Calu3 (cell line): ENCODE results near the gene ZDHHC4. TPM values are rescaled to one million over a fixed set of nuclear protein-coding genes. Genes with fewer than 3 reads are reported as not detected.

Source experiments
- BruUV-seq: library from RNA; stranded (reverse); fragments of 400-500 nt; replicated peaks from 2 replicates; lab custom pipeline; 2021; lab: Mats Ljungman, UMichigan
- CTCF ChIA-PET: fragments of 300-600 bp; sonication (Branson Sonifier 250); formaldehyde crosslinking; loops from one replicate; lab custom pipeline; 2022; ENCODE audit warnings: antibody characterized with exemption; lab: Charles Lee
- DNase-seq: peaks from one replicate; pipeline ENCODE4 v3.0.0; 2022
- H3K27ac Mint-ChIP-seq: one replicate; pipeline ENCODE4 v1.8.0; 2022; ENCODE audit warnings: mixed read lengths; ENCODE audit not compliant: unreplicated experiment
- H3K27me3 Mint-ChIP-seq: one replicate; pipeline ENCODE4 v1.8.0; 2022; ENCODE audit warnings: mixed read lengths; ENCODE audit not compliant: unreplicated experiment
- H3K36me3 Mint-ChIP-seq: one replicate; pipeline ENCODE4 v1.8.0; 2022; ENCODE audit warnings: mild to moderate bottlenecking, moderate library complexity, mixed read lengths; ENCODE audit not compliant: insufficient read depth, unreplicated experiment
- H3K4me1 Mint-ChIP-seq: one replicate; pipeline ENCODE4 v1.8.0; 2022; ENCODE audit warnings: mild to moderate bottlenecking, low read depth, mixed read lengths; ENCODE audit not compliant: unreplicated experiment
- H3K4me3 Mint-ChIP-seq: one replicate; pipeline ENCODE4 v1.8.0; 2022; ENCODE audit warnings: mild to moderate bottlenecking, low read depth, moderate library complexity, mixed read lengths; ENCODE audit not compliant: unreplicated experiment
- H3K9me3 Mint-ChIP-seq: one replicate; pipeline ENCODE4 v1.8.0; 2022; ENCODE audit warnings: low read depth, mixed read lengths; ENCODE audit not compliant: unreplicated experiment
- intact Hi-C: fragments of 100-400 bp; cut with micrococcal nuclease; formaldehyde crosslinking; loops from one replicate; pipeline ENCODE4 v1.10.0; 2022; ENCODE audit not compliant: unreplicated experiment
- total RNA-seq: library from RNA; stranded (reverse); gene quantifications from 2 replicates; pipeline ENCODE4 v1.2.3, GENCODE V29; 2022
- TF ChIP-seq, protein P1 (sequence below): fragments of 200-600 bp; IDR thresholded peaks from one replicate; pipeline ENCODE4 v1.8.0; 2022; ENCODE audit warnings: antibody characterized with exemption; ENCODE audit not compliant: unreplicated experiment

ZDHHC4 gene
- total RNA-seq, 1 experiment from 2014 or later = 83.9 TPM

DNA sequence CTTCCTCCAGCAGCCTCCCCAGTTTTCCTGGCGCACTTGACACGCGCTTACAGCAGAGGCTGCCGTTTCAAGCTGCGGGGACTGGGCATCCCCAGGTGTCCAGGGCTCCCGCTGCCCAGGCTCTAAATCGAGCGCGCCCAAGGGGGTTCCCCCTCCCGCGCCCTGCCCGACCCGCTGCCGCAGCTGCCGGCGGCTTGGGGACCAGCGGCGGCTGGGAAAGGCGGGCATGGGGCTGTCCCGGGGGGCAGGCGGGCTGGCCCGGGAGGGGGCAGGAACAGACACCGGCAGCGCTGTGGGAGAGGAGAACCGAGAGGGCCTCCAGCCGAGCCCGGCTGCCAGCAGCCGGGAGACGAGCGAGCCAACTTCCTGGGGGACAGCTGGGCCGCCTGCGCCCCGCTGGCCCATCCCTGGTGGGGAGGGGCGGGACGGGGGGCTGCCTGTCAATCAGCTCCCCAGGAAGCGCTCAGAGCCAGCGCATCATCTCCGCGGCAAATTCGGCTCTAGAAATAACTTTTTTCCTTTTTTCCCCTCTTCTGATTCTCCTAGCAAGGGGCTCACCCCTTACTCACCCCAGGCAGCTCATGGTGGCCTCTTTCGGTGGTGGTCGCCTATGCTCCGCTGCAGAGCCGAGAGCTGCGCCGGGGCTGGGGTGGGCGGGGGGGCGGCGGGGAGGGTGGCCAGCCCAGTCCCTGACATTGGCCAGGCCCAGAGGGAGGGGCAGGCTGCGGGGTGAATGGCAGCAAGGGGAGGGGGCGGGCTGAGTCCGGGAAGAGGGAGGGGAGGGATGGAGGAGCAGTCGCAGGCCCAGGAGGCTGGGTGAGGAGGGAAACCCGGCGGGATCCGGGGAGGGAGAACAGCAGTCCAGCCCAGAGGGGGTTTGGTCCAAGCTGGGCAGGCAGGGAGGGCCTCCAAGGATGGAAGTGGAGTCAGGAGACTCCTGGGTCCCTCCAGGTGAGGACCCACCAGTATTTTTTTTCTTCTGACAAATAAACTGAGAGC lies 40.7 kb upstream of the ZDHHC4 start:
- CTCF ChIA-PET = interaction anchor here (0.6 to 1.0 kb wide), 2 partner anchors 21 to 61 kb away, joined by 3 to 7 read pairs; no protein-coding TSS in a partner anchor
- BruUV-seq = no TSS peak
- no peak for DNase-seq
- Mint-ChIP-seq H3K36me3 (peaks cover 2% of the 10 kb centered on the region), H3K27me3 (peaks cover 86% of the 10 kb centered on the region), H3K9me3 (no peaks in the 10 kb centered on the region), H3K27ac (no peak overlapping the region), H3K4me3 (no peak overlapping the region), H3K4me1 (no peaks in the 10 kb centered on the region)
- intact Hi-C loops = no loop called here
- TF ChIP-seq, protein P1, sequence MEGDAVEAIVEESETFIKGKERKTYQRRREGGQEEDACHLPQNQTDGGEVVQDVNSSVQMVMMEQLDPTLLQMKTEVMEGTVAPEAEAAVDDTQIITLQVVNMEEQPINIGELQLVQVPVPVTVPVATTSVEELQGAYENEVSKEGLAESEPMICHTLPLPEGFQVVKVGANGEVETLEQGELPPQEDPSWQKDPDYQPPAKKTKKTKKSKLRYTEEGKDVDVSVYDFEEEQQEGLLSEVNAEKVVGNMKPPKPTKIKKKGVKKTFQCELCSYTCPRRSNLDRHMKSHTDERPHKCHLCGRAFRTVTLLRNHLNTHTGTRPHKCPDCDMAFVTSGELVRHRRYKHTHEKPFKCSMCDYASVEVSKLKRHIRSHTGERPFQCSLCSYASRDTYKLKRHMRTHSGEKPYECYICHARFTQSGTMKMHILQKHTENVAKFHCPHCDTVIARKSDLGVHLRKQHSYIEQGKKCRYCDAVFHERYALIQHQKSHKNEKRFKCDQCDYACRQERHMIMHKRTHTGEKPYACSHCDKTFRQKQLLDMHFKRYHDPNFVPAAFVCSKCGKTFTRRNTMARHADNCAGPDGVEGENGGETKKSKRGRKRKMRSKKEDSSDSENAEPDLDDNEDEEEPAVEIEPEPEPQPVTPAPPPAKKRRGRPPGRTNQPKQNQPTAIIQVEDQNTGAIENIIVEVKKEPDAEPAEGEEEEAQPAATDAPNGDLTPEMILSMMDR = no peak

DNA sequence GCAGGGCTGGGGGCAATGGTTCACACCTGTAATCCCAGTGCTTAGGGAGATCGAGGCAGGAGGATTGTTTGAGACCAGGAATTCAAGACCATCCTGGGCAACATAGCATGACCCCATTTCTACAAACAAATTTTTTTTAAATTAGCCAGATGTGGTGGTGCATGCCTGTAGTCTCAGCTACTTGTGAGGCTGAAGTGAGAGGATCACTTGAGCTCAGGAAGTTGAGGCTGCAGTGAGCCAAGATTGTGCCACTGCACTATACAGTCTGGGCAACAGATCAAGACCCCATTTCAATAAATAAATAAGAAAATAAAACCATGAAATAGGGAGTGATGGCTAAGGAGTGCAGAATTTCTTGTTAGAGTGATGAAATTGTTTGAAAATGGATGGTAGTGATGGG lies 34.9 kb upstream of the ZDHHC4 start:
- intact Hi-C loops = no loop called here
- Mint-ChIP-seq H3K27ac (no peak overlapping the region), H3K36me3 (no peaks in the 10 kb centered on the region), H3K4me3 (no peak overlapping the region), H3K27me3 (peaks cover 59% of the 10 kb centered on the region), H3K4me1 (no peaks in the 10 kb centered on the region), H3K9me3 (no peaks in the 10 kb centered on the region)
- no peak for DNase-seq
- BruUV-seq = no TSS peak
- TF ChIP-seq, protein P1 = no peak
- CTCF ChIA-PET = interaction anchor here (0.6 to 0.7 kb wide), 2 partner anchors 16 to 22 kb away, joined by 3 to 5 read pairs; no protein-coding TSS in a partner anchor

DNA sequence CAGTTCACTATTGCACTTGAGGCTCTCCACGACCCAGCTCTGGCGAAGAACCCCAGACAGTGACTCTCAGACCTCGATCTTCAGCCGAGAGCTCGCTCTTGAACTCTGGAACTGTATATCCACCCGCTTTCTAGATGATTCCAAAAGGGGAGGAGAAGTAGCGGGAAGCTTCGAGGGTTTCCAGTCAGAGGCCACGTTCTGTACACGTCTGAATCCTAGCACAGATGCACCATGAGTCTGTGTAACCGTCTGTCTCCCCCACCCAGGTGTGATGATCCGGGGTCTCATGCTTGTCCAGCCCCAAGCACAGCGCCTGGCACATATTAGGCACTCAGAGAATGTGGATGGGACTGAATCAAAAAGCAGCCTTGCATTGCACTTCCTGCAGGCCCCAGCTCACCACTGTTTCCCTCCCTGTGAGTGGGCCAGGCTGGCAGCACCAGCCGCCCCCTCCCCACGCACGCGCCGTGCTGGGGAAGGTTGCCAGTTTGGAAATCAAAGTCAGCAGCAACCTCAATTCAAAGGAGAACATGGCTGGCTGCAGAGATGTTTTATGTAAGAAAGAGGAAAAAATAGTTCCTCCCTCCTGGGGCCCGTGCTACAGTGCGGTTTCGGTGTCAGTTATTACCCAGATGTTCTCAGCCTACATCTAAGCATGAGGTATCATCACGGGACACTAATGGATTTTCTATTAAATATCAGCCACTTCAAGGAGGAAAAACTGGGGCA lies 31.7 kb upstream of the ZDHHC4 start:
- no TSS peak for BruUV-seq
- H3K4me3 Mint-ChIP-seq = no peak overlapping the region

More for the DNA sequence above, 31.7 kb upstream of the ZDHHC4 start:
- no peaks in the 10 kb centered on the region for H3K9me3 Mint-ChIP-seq
- TF ChIP-seq, protein P1 = no peak
- H3K27me3 Mint-ChIP-seq = peaks cover 37% of the 10 kb centered on the region
- CTCF ChIA-PET = interaction anchor here (0.9 kb wide), 1 partner anchor 31 kb away, joined by 7 read pairs; no protein-coding TSS in a partner anchor
- intact Hi-C loops = no loop called here
- no peaks in the 10 kb centered on the region for H3K36me3 Mint-ChIP-seq
- no peaks in the 10 kb centered on the region for H3K4me1 Mint-ChIP-seq
- no peak for DNase-seq
- no peak overlapping the region for H3K27ac Mint-ChIP-seq
